Activated naive CD8-positive, alpha-beta T cell treated with anti-CD3 and anti-CD28 coated beads, Interleukin-2, amount 10 ng/mL, durations not matched to agents 7 days and 5 days (primary cell): ENCODE data around the gene ANKRD24. TPM values are rescaled to one million over a fixed set of nuclear protein-coding genes. Genes with fewer than 3 reads are reported as not detected.

Experiments
- ATAC-seq: fragments of 150-1000 bp; cut with Tn5 transposase; one replicate; pipeline ENCODE4 v1.10.0; 2021; ENCODE audit warnings: low read depth, moderate library complexity
- POLR2A ChIA-PET: fragments of 350-600 bp; sonication (Branson Sonifier 250); formaldehyde crosslinking; loops from one replicate; lab custom pipeline; 2021; ENCODE audit warnings: antibody characterized with exemption; lab: Charles Lee
- DNase-seq: peaks from one replicate; pipeline ENCODE4 v3.0.0; 2021
- H3K27ac Mint-ChIP-seq: one replicate; pipeline ENCODE4 v1.8.0; 2022; ENCODE audit warnings: mild to moderate bottlenecking, mixed read lengths
- H3K27me3 Mint-ChIP-seq: one replicate; pipeline ENCODE4 v1.8.0; 2022; ENCODE audit warnings: mild to moderate bottlenecking, moderate library complexity, mixed read lengths
- H3K36me3 Mint-ChIP-seq: one replicate; pipeline ENCODE4 v1.8.0; 2021; ENCODE audit warnings: mild to moderate bottlenecking, mixed read lengths
- H3K4me1 Mint-ChIP-seq: one replicate; pipeline ENCODE4 v1.8.0; 2021; ENCODE audit warnings: mixed read lengths
- H3K4me3 Mint-ChIP-seq: one replicate; pipeline ENCODE4 v1.8.0; 2022; ENCODE audit warnings: mild to moderate bottlenecking, moderate library complexity, mixed read lengths
- H3K9me3 Mint-ChIP-seq: one replicate; pipeline ENCODE4 v1.8.0; 2021; ENCODE audit warnings: mixed read lengths
- total RNA-seq, 2 experiments: library from RNA; stranded (reverse); gene quantifications; one replicate each; pipeline ENCODE4 v1.2.3, GENCODE V29; 2021

ANKRD24 gene
- total RNA-seq, 2 experiments from 2014 or later = 1.5 to 1.7 TPM

- no peak for ATAC-seq
- DNase-seq = no peak
- peaks cover 8% of the 10 kb centered on the region for H3K36me3 Mint-ChIP-seq
- peaks cover 7% of the 10 kb centered on the region for H3K9me3 Mint-ChIP-seq
- peaks cover 8% of the 10 kb centered on the region for H3K4me1 Mint-ChIP-seq
- POLR2A ChIA-PET = no interaction called here
- no peak overlapping the region for H3K27ac Mint-ChIP-seq
- no peak overlapping the region for H3K4me3 Mint-ChIP-seq
- H3K27me3 Mint-ChIP-seq = peaks cover 37% of the 10 kb centered on the region
These were observed 14.7 kb downstream of the ANKRD24 start for GRCh38 chr19:4197228-4197624.

GRCh38 chr19:4197625-4198466 lies 15.4 kb downstream of the ANKRD24 start:
- peaks cover 8% of the 10 kb centered on the region for H3K36me3 Mint-ChIP-seq
- H3K27ac Mint-ChIP-seq = no peak overlapping the region
- POLR2A ChIA-PET = no interaction called here
- peaks cover 37% of the 10 kb centered on the region for H3K27me3 Mint-ChIP-seq
- DNase-seq = no peak
- H3K4me3 Mint-ChIP-seq = no peak overlapping the region
- peaks cover 7% of the 10 kb centered on the region for H3K9me3 Mint-ChIP-seq
- peaks cover 8% of the 10 kb centered on the region for H3K4me1 Mint-ChIP-seq
- ATAC-seq = no peak

- Mint-ChIP-seq H3K4me3 (no peak overlapping the region), H3K4me1 (peaks cover 8% of the 10 kb centered on the region), H3K27ac (no peak overlapping the region), H3K27me3 (peaks cover 31% of the 10 kb centered on the region), H3K9me3 (peaks cover 7% of the 10 kb centered on the region), H3K36me3 (peaks cover 8% of the 10 kb centered on the region)
- ATAC-seq = no peak
- DNase-seq = no peak
- POLR2A ChIA-PET = interaction anchor here (0.5 kb wide), 1 partner anchor 34 kb away, joined by 4 read pairs; no protein-coding TSS in a partner anchor
These were observed 16.1 kb downstream of the ANKRD24 start for GRCh38 chr19:4198467-4199126.

GRCh38 chr19:4199699-4200293 lies 17.3 kb downstream of the ANKRD24 start:
- POLR2A ChIA-PET = no interaction called here
- DNase-seq (no peak), ATAC-seq (no peak)
- Mint-ChIP-seq H3K9me3 (peaks cover 7% of the 10 kb centered on the region), H3K27me3 (peaks cover 31% of the 10 kb centered on the region), H3K4me3 (no peak overlapping the region), H3K4me1 (peaks cover 11% of the 10 kb centered on the region), H3K36me3 (peaks cover 8% of the 10 kb centered on the region), H3K27ac (no peak overlapping the region)

GRCh38 chr19:4200940-4201542 lies 18.6 kb downstream of the ANKRD24 start:
- peaks cover 7% of the 10 kb centered on the region for H3K9me3 Mint-ChIP-seq
- H3K36me3 Mint-ChIP-seq = peaks cover 8% of the 10 kb centered on the region
- DNase-seq (no peak), ATAC-seq (no peak)
- peaks cover 11% of the 10 kb centered on the region for H3K4me1 Mint-ChIP-seq
- no peak overlapping the region for H3K4me3 Mint-ChIP-seq
- H3K27me3 Mint-ChIP-seq = peaks cover 31% of the 10 kb centered on the region
- no peak overlapping the region for H3K27ac Mint-ChIP-seq
- POLR2A ChIA-PET = interaction anchor here (0.7 to 0.9 kb wide), 2 partner anchors 215 to 216 kb away, joined by 3 read pairs; partner anchors contain the start of gene EEF2

GRCh38 chr19:4201798-4202197 lies 19.3 kb downstream of the ANKRD24 start:
- Mint-ChIP-seq H3K27me3 (peaks cover 27% of the 10 kb centered on the region), H3K36me3 (peaks cover 8% of the 10 kb centered on the region), H3K4me3 (no peak overlapping the region), H3K27ac (no peak overlapping the region), H3K9me3 (peaks cover 7% of the 10 kb centered on the region), H3K4me1 (peaks cover 11% of the 10 kb centered on the region)
- no peak for ATAC-seq
- POLR2A ChIA-PET = interaction anchor here (0.6 to 1.3 kb wide), 2 partner anchors 216 to 241 kb away, joined by 3 to 5 read pairs; partner anchors contain the start of gene EEF2
- no peak for DNase-seq

- Mint-ChIP-seq H3K9me3 (no peaks in the 10 kb centered on the region), H3K27me3 (no peaks in the 10 kb centered on the region), H3K36me3 (no peaks in the 10 kb centered on the region), H3K27ac (no peak overlapping the region), H3K4me3 (no peak overlapping the region), H3K4me1 (peaks cover 3% of the 10 kb centered on the region)
- POLR2A ChIA-PET = no interaction called here
- DNase-seq (no peak), ATAC-seq (no peak)
These were observed 24.5 kb downstream of the ANKRD24 start for GRCh38 chr19:4206818-4207484.

GRCh38 chr19:4208385-4209094 lies 26.1 kb downstream of the ANKRD24 start:
- Mint-ChIP-seq H3K27me3 (no peaks in the 10 kb centered on the region), H3K27ac (no peak overlapping the region), H3K9me3 (no peaks in the 10 kb centered on the region), H3K4me3 (no peak overlapping the region), H3K36me3 (no peaks in the 10 kb centered on the region), H3K4me1 (peaks cover 3% of the 10 kb centered on the region)
- no peak for DNase-seq
- ATAC-seq = no peak
- POLR2A ChIA-PET = no interaction called here

GRCh38 chr19:4210166-4210731 lies 27.8 kb downstream of the ANKRD24 start:
- H3K4me1 Mint-ChIP-seq = no peaks in the 10 kb centered on the region
- no peak overlapping the region for H3K27ac Mint-ChIP-seq
- H3K4me3 Mint-ChIP-seq = no peak overlapping the region
- DNase-seq = no peak
- ATAC-seq = no peak
- H3K9me3 Mint-ChIP-seq = no peaks in the 10 kb centered on the region
- POLR2A ChIA-PET = no interaction called here
- no peaks in the 10 kb centered on the region for H3K27me3 Mint-ChIP-seq
- no peaks in the 10 kb centered on the region for H3K36me3 Mint-ChIP-seq

GRCh38 chr19:4213116-4213515 lies 30.6 kb downstream of the ANKRD24 start:
- POLR2A ChIA-PET = interaction anchor here (0.6 kb wide), 1 partner anchor 192 kb away, joined by 5 read pairs; no protein-coding TSS in a partner anchor
- Mint-ChIP-seq H3K9me3 (peaks cover 5% of the 10 kb centered on the region), H3K36me3 (no peaks in the 10 kb centered on the region), H3K4me1 (no peaks in the 10 kb centered on the region), H3K27me3 (no peaks in the 10 kb centered on the region), H3K27ac (no peak overlapping the region), H3K4me3 (no peak overlapping the region)
- ATAC-seq = no peak
- no peak for DNase-seq

GRCh38 chr19:4215807-4216206 lies 33.3 kb downstream of the ANKRD24 start:
- POLR2A ChIA-PET = no interaction called here
- no peaks in the 10 kb centered on the region for H3K27me3 Mint-ChIP-seq
- H3K9me3 Mint-ChIP-seq = peaks cover 5% of the 10 kb centered on the region
- no peak overlapping the region for H3K4me3 Mint-ChIP-seq
- ATAC-seq (no peak), DNase-seq (no peak)
- H3K4me1 Mint-ChIP-seq = no peaks in the 10 kb centered on the region
- H3K36me3 Mint-ChIP-seq = no peaks in the 10 kb centered on the region
- no peak overlapping the region for H3K27ac Mint-ChIP-seq

- Mint-ChIP-seq H3K4me1 (no peaks in the 10 kb centered on the region), H3K9me3 (peaks cover 5% of the 10 kb centered on the region), H3K36me3 (no peaks in the 10 kb centered on the region), H3K4me3 (no peak overlapping the region), H3K27ac (peak overlapping the region; percentile 12), H3K27me3 (no peaks in the 10 kb centered on the region)
- POLR2A ChIA-PET = no interaction called here
- ATAC-seq = no peak
- no peak for DNase-seq
These were observed 34.4 kb downstream of the ANKRD24 start for GRCh38 chr19:4216846-4217245.
